PC-3 (cell line): ENCODE results near the gene EMP3. TPM values are rescaled to one million over a fixed set of nuclear protein-coding genes. Genes with fewer than 3 reads are reported as not detected.
"Not testable (repeated sequence)": the region's sequence is repeated elsewhere in the genome, so short reads cannot be mapped to it uniquely, and the experiment has no call there.

ENCODE experiments used
- ATAC-seq: fragments of 200-7000 bp; cut with Tn5 transposase; 2 replicates; pipeline ENCODE4 v1.9.1; 2020; ENCODE audit warnings: mild to moderate bottlenecking, moderate library complexity
- BruUV-seq: library from RNA; stranded (reverse); fragments of 400-500 nt; replicated peaks from 2 replicates; lab custom pipeline; 2021; lab: Mats Ljungman, UMichigan
- CTCF ChIA-PET: fragments of 300-600 bp; sonication (Branson Sonifier 250); formaldehyde crosslinking; loops from one replicate; lab custom pipeline; 2022; ENCODE audit warnings: antibody characterized with exemption; lab: Charles Lee
- POLR2A ChIA-PET: fragments of 300-600 bp; sonication (Branson Sonifier 250); formaldehyde crosslinking; loops from one replicate; lab custom pipeline; 2022; ENCODE audit warnings: antibody characterized with exemption; ENCODE audit not compliant: unreplicated experiment; lab: Charles Lee
- DNase-seq: peaks from one replicate; pipeline ENCODE4 v3.0.0-alpha.2; 2015
- H2AFZ ChIP-seq: fragments of 300-600 bp; sonication (generic); 2 replicates; pipeline ENCODE4 v1.6.0; 2016; ENCODE audit warnings: antibody characterized with exemption, low read length
- H3F3A ChIP-seq: fragments of 300-600 bp; sonication (generic); one replicate; pipeline ENCODE4 v1.6.0; 2017; ENCODE audit warnings: antibody characterized with exemption, low read length, control low read depth, mild to moderate bottlenecking; ENCODE audit not compliant: unreplicated experiment
- H3K27ac ChIP-seq: fragments of 300-600 bp; sonication (generic); 2 replicates; pipeline ENCODE4 v1.5.1; 2016; ENCODE audit warnings: mild to moderate bottlenecking, low read length
- H3K27me3 ChIP-seq: fragments of 300-600 bp; sonication (generic); 2 replicates; pipeline ENCODE4 v1.6.1; 2016; ENCODE audit warnings: low read length, mixed read lengths
- H3K36me3 ChIP-seq: fragments of 300-600 bp; sonication (generic); 2 replicates; pipeline ENCODE4 v1.6.1; 2016; ENCODE audit warnings: low read depth, mixed run types, low read length, mixed read lengths
- H3K4me1 ChIP-seq: fragments of 300-600 bp; sonication (generic); 2 replicates; pipeline ENCODE4 v1.5.1; 2016; ENCODE audit warnings: low read length; ENCODE audit not compliant: insufficient read depth
- H3K4me2 ChIP-seq: fragments of 300-600 bp; sonication (generic); 2 replicates; pipeline ENCODE4 v1.6.0; 2016; ENCODE audit warnings: low read length
- H3K4me3 ChIP-seq: fragments of 300-600 bp; sonication (generic); 2 replicates; pipeline ENCODE4 v1.5.1; 2016; ENCODE audit warnings: mild to moderate bottlenecking, low read length, mixed read lengths
- H3K79me2 ChIP-seq: fragments of 300-600 bp; sonication (generic); 2 replicates; pipeline ENCODE4 v1.6.1; 2017; ENCODE audit warnings: low read length, mixed read lengths
- H3K9ac ChIP-seq: fragments of 300-600 bp; sonication (generic); 2 replicates; pipeline ENCODE4 v1.6.0; 2016; ENCODE audit warnings: mild to moderate bottlenecking, low read length
- H3K9me2 ChIP-seq: fragments of 300-600 bp; sonication (generic); replicated peaks from 2 replicates; pipeline ENCODE4 v1.6.1; 2016; ENCODE audit warnings: mixed run types, low read length, mixed read lengths
- H3K9me3 ChIP-seq: fragments of 300-600 bp; sonication (generic); 2 replicates; pipeline ENCODE4 v1.6.1; 2016; ENCODE audit warnings: low read length, mixed read lengths
- H4K20me1 ChIP-seq: fragments of 300-600 bp; sonication (generic); 2 replicates; pipeline ENCODE4 v1.6.1; 2016; ENCODE audit warnings: low read length, mixed read lengths
- CTCF ChIP-seq: fragments of 300-600 bp; sonication (generic); conservative IDR thresholded peaks from 2 replicates; pipeline ENCODE4 v1.5.1; 2017; ENCODE audit warnings: antibody characterized with exemption, low read depth, mild to moderate bottlenecking, low read length
- EZH2 ChIP-seq: fragments of 300-600 bp; sonication (generic); IDR thresholded peaks from one replicate; pipeline ENCODE4 v1.6.1; 2017; ENCODE audit warnings: antibody characterized with exemption, mild to moderate bottlenecking, low read length; ENCODE audit not compliant: unreplicated experiment
- EZH2phosphoT487 ChIP-seq: fragments of 300-600 bp; sonication (generic); IDR thresholded peaks from 2 replicates; pipeline ENCODE4 v1.6.1; 2018; ENCODE audit warnings: mild to moderate bottlenecking, antibody characterized with exemption, low read length, borderline replicate concordance
- intact Hi-C: fragments of 100-400 bp; cut with micrococcal nuclease; formaldehyde crosslinking; loops from 2 replicates; pipeline ENCODE4 v1.9.0; 2023
- total RNA-seq: library from RNA; depleted of rRNA; stranded (reverse); fragments of >200 nt; gene quantifications from 2 replicates; pipeline ENCODE4 v1.2.3, GENCODE V29; 2014

EMP3 gene
- total RNA-seq, 1 experiment from 2014 or later, result 31.9 TPM

GRCh38 chr19:48287748-48288147 is 37.6 kb upstream of the EMP3 start:
- no peak overlapping the region for H3K27ac ChIP-seq
- TF ChIP-seq CTCF (no peak), EZH2phosphoT487 (no peak), EZH2 (no peak)
- no peaks in the 10 kb centered on the region for H3F3A ChIP-seq
- no TSS peak for BruUV-seq
- CTCF ChIA-PET, result no interaction called here
- intact Hi-C loops, result no loop called here
- POLR2A ChIA-PET, result no interaction called here
- H4K20me1 ChIP-seq, result no peaks in the 10 kb centered on the region
- no peaks in the 10 kb centered on the region for H3K27me3 ChIP-seq
- H3K4me1 ChIP-seq, result peaks cover 5% of the 10 kb centered on the region; the same call in 1 of the 2 replicates
- no peaks in the 10 kb centered on the region for H3K9me3 ChIP-seq
- H3K9me2 ChIP-seq, result no peaks in the 10 kb centered on the region
- H3K4me2 ChIP-seq, result no peak overlapping the region
- no peaks in the 10 kb centered on the region for H3K79me2 ChIP-seq
- ATAC-seq, result no peak
- no peak for DNase-seq
- H2AFZ ChIP-seq, result no peak overlapping the region
- no peaks in the 10 kb centered on the region; the same call in 1 of the 2 replicates for H3K36me3 ChIP-seq
- no peak overlapping the region for H3K9ac ChIP-seq
- no peak overlapping the region for H3K4me3 ChIP-seq

DNA sequence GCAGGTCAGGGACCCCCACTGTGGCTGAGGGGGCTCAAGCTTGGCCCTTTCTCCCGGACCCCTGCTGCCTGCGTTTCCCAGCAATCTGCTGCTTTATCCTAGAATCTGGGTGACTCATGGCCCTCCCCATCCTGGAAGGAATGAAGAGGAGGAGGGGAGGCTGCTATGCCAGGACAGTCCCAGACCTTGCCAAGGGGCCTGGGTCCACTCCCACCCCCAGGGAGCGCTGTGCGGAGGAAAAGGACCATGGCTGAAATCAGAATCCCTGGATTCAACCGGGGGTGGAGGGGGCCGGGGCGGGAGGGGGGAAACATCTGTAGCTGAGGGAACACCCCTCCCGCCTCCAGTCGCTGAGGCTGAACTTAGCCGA is 35.0 kb upstream of the EMP3 start:
- H3K79me2 ChIP-seq, result no peaks in the 10 kb centered on the region
- DNase-seq (no peak), ATAC-seq (no peak)
- H4K20me1 ChIP-seq, result no peaks in the 10 kb centered on the region
- TF ChIP-seq CTCF, result no peak
- TF ChIP-seq EZH2, result no peak
- no peak for TF ChIP-seq EZH2phosphoT487
- H3K4me1 ChIP-seq, result peaks cover 5% of the 10 kb centered on the region
- peak overlapping the region; percentile 90; the same call in 1 of the 2 replicates for H3K4me2 ChIP-seq
- H3K9me2 ChIP-seq, result no peaks in the 10 kb centered on the region
- H3K27me3 ChIP-seq, result no peaks in the 10 kb centered on the region
- no peaks in the 10 kb centered on the region for H3F3A ChIP-seq
- no peaks in the 10 kb centered on the region; the same call in 1 of the 2 replicates for H3K36me3 ChIP-seq
- no TSS peak for BruUV-seq
- POLR2A ChIA-PET, result no interaction called here
- no peak overlapping the region for H2AFZ ChIP-seq
- CTCF ChIA-PET, result no interaction called here
- no peaks in the 10 kb centered on the region for H3K9me3 ChIP-seq
- intact Hi-C loops, result no loop called here
- H3K27ac ChIP-seq, result no peak overlapping the region
- no peak overlapping the region for H3K9ac ChIP-seq
- H3K4me3 ChIP-seq, result no peak overlapping the region

GRCh38 chr19:48290771-48291488 is 34.4 kb upstream of the EMP3 start:
- Histone ChIP-seq H3K4me2 (peak overlapping the region; percentile 90), H3K27me3 (no peaks in the 10 kb centered on the region), H3K9ac (no peak overlapping the region), H3K9me2 (no peaks in the 10 kb centered on the region), H3F3A (no peaks in the 10 kb centered on the region), H3K4me1 (peaks cover 5% of the 10 kb centered on the region), H3K36me3 (no peaks in the 10 kb centered on the region; the same call in 1 of the 2 replicates), H3K27ac (no peak overlapping the region), H3K4me3 (peak overlapping the region; percentile 63), H2AFZ (peak overlapping the region; percentile 90), H3K9me3 (no peaks in the 10 kb centered on the region), H3K79me2 (no peaks in the 10 kb centered on the region), H4K20me1 (no peaks in the 10 kb centered on the region)
- CTCF ChIA-PET, result interaction anchor here (0.6 kb wide), 1 partner anchor 22 kb away, joined by 3 read pairs; no protein-coding TSS in a partner anchor
- no TSS peak for BruUV-seq
- ATAC-seq (peak; percentile 75), DNase-seq (peak; percentile 78)
- intact Hi-C loops, result loop anchor here (1.0 kb wide), 2 partner anchors 20 to 24 kb away; no protein-coding TSS in a partner anchor
- TF ChIP-seq EZH2 (no peak), CTCF (peak; percentile 86)
- POLR2A ChIA-PET, result no interaction called here

- peak overlapping the region; percentile 90; the same call in 1 of the 2 replicates for H3K4me2 ChIP-seq
- POLR2A ChIA-PET, H4K20me1 ChIP-seq, H3K36me3 ChIP-seq, H3K9me3 ChIP-seq, H3K9me2 ChIP-seq, H3K4me1 ChIP-seq, H3K4me3 ChIP-seq, H3K27me3 ChIP-seq, H3K79me2 ChIP-seq, H3F3A ChIP-seq, H2AFZ ChIP-seq, H3K9ac ChIP-seq, H3K27ac ChIP-seq, DNase-seq, ATAC-seq, BruUV-seq: not testable (repeated sequence)
- intact Hi-C loops, result loop anchor here (1.0 kb wide), 2 partner anchors 20 to 24 kb away; no protein-coding TSS in a partner anchor
- CTCF ChIA-PET, result interaction anchor here (0.6 kb wide), 1 partner anchor 23 kb away, joined by 3 read pairs; no protein-coding TSS in a partner anchor
Measured at GRCh38 chr19:48291489-48291815, 33.9 kb upstream of the EMP3 start.
